ENCODE data around the gene TPP2.

DNA sequence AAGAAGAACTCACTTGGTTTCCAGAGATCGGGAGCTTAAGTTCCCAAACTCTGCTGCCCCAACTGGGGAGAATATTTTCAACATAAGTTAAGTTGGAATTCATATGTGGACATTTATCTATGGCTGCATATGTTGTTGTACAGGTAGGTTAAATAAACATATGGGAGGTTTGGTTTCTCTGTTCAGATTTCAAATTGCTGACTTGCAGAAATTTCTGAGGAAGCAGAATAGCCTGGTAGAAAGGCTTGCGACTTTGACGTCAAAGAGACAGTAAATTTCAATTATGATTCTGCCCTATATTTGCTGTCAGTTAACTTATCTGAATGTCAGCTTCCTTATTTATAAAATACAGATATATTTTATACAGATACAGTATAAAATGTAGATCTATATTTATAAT, 40.0 kb upstream of the TPP2 start:
- no peak for TF ChIP-seq EZH2phosphoT487 (IDR thresholded peaks at IDR 0.05; ENCODE audit: low read depth)
- TF ChIP-seq CTCF (IDR thresholded peaks at IDR 0.05; ENCODE audit: low read depth, low read length) = no peak
